Glutamatergic neuron (in vitro differentiated cells): ENCODE results near the gene SUSD3. TPM values are rescaled to one million over a fixed set of nuclear protein-coding genes. Genes with fewer than 3 reads are reported as not detected.

Experiments
- DNase-seq: peaks from one replicate; pipeline ENCODE4 v3.0.0; 2022
- H3K27ac Mint-ChIP-seq: one replicate; pipeline ENCODE4 v1.8.0; 2020; ENCODE audit warnings: mild to moderate bottlenecking, mixed read lengths, inconsistent platforms; ENCODE audit not compliant: unreplicated experiment
- H3K27me3 Mint-ChIP-seq: one replicate; pipeline ENCODE4 v1.8.0; 2020; ENCODE audit warnings: mild to moderate bottlenecking, moderate library complexity, mixed read lengths, inconsistent platforms; ENCODE audit not compliant: unreplicated experiment
- H3K36me3 Mint-ChIP-seq: one replicate; pipeline ENCODE4 v1.8.0; 2020; ENCODE audit warnings: mild to moderate bottlenecking, mixed read lengths, inconsistent platforms; ENCODE audit not compliant: unreplicated experiment
- H3K4me1 Mint-ChIP-seq: one replicate; pipeline ENCODE4 v1.8.0; 2020; ENCODE audit warnings: mild to moderate bottlenecking, low read depth, mixed read lengths, inconsistent platforms; ENCODE audit not compliant: unreplicated experiment
- H3K4me3 Mint-ChIP-seq: one replicate; pipeline ENCODE4 v1.8.0; 2020; ENCODE audit warnings: mild to moderate bottlenecking, mixed read lengths, inconsistent platforms; ENCODE audit not compliant: unreplicated experiment
- H3K9me3 Mint-ChIP-seq: one replicate; pipeline ENCODE4 v1.8.0; 2020; ENCODE audit warnings: mild to moderate bottlenecking, moderate library complexity, mixed read lengths, inconsistent platforms; ENCODE audit not compliant: unreplicated experiment
- CTCF ChIP-seq: fragments of 200-600 bp; sonication (generic); IDR thresholded peaks from one replicate; pipeline ENCODE4 v1.5.0; 2021; ENCODE audit not compliant: partially characterized antibody, unreplicated experiment
- total RNA-seq: library from RNA; stranded (reverse); fragmentation: NEBNext Ultra II Directional; extraction: Animal tissue kit (Norgen Biotek cat#: 25700); gene quantifications from one replicate; pipeline ENCODE4 v1.2.1, GENCODE V29; 2021; ENCODE audit not compliant: unreplicated experiment

SUSD3 gene
- total RNA-seq, 1 donor from 2014 or later, result not detected

GRCh38 chr9:93066978-93067603, 8.6 kb downstream of the SUSD3 start:
- H3K36me3 Mint-ChIP-seq, result no peaks in the 10 kb centered on the region
- DNase-seq, result no peak
- peaks cover 10% of the 10 kb centered on the region for H3K9me3 Mint-ChIP-seq
- no peak overlapping the region for H3K27ac Mint-ChIP-seq
- peaks cover 6% of the 10 kb centered on the region for H3K27me3 Mint-ChIP-seq
- TF ChIP-seq CTCF, result no peak
- H3K4me1 Mint-ChIP-seq, result peaks cover 6% of the 10 kb centered on the region
- H3K4me3 Mint-ChIP-seq, result no peak overlapping the region

GRCh38 chr9:93068956-93069355, 10.5 kb downstream of the SUSD3 start:
- no peaks in the 10 kb centered on the region for H3K4me1 Mint-ChIP-seq
- DNase-seq, result no peak
- no peak overlapping the region for H3K27ac Mint-ChIP-seq
- H3K36me3 Mint-ChIP-seq, result no peaks in the 10 kb centered on the region
- no peak overlapping the region for H3K4me3 Mint-ChIP-seq
- H3K27me3 Mint-ChIP-seq, result no peaks in the 10 kb centered on the region
- peaks cover 6% of the 10 kb centered on the region for H3K9me3 Mint-ChIP-seq
- TF ChIP-seq CTCF, result no peak

GRCh38 chr9:93071464-93071863, 13.0 kb downstream of the SUSD3 start:
- no peak for DNase-seq
- Mint-ChIP-seq H3K4me1 (no peaks in the 10 kb centered on the region), H3K4me3 (no peak overlapping the region), H3K36me3 (no peaks in the 10 kb centered on the region), H3K27me3 (no peaks in the 10 kb centered on the region), H3K9me3 (peaks cover 5% of the 10 kb centered on the region), H3K27ac (no peak overlapping the region)
- TF ChIP-seq CTCF, result no peak

GRCh38 chr9:93072383-93072795, 13.9 kb downstream of the SUSD3 start:
- Mint-ChIP-seq H3K4me3 (no peak overlapping the region), H3K4me1 (no peaks in the 10 kb centered on the region), H3K27ac (no peak overlapping the region), H3K36me3 (no peaks in the 10 kb centered on the region), H3K27me3 (no peaks in the 10 kb centered on the region), H3K9me3 (peaks cover 5% of the 10 kb centered on the region)
- TF ChIP-seq CTCF, result no peak
- no peak for DNase-seq

GRCh38 chr9:93076101-93076791, 17.7 kb downstream of the SUSD3 start:
- no peaks in the 10 kb centered on the region for H3K36me3 Mint-ChIP-seq

More at GRCh38 chr9:93076101-93076791, 17.7 kb downstream of the SUSD3 start:
- Mint-ChIP-seq H3K4me3 (no peak overlapping the region), H3K27ac (no peak overlapping the region), H3K27me3 (peaks cover 2% of the 10 kb centered on the region), H3K9me3 (peaks cover 5% of the 10 kb centered on the region), H3K4me1 (no peaks in the 10 kb centered on the region)
- no peak for DNase-seq
- TF ChIP-seq CTCF, result no peak
